ENCODE results near the gene RNASEH2A. TPM values are rescaled to one million over a fixed set of nuclear protein-coding genes. Genes with fewer than 3 reads are reported as not detected.

The RNASEH2A gene
- total and polyA plus RNA-seq, 2 of the 13 experiments (the other 11 are each of a cell fraction or from before 2014, with no cell fraction given) = 25.1 to 35.8 TPM

- TF ChIP-seq ZNF646 (CRISPR knock-in tag; IDR thresholded peaks at IDR 0.05) (no peak), ZNF281 (CRISPR knock-in tag; IDR thresholded peaks at IDR 0.05; ENCODE audit: borderline replicate concordance) (no peak), ZNF343 (CRISPR knock-in tag; IDR thresholded peaks at IDR 0.05) (no peak), MTF2 (CRISPR knock-in tag; IDR thresholded peaks at IDR 0.05; ENCODE audit: borderline replicate concordance) (no peak), SMARCC2 (IDR thresholded peaks at IDR 0.05) (no peak), ZNF687 (CRISPR knock-in tag; IDR thresholded peaks at IDR 0.05) (peak; percentile 82), AGO1 (IDR thresholded peaks at IDR 0.05; ENCODE audit: low read depth, low read length, poor library complexity, severe bottlenecking) (no peak), NFIC (IDR thresholded peaks at IDR 0.05; ENCODE audit: low read length) (no peak), ASH2L (IDR thresholded peaks at IDR 0.05; ENCODE audit: insufficient read length, low read depth, low read length) (no peak), SMC3 (IDR thresholded peaks at IDR 0.05; ENCODE audit: low read length) (no peak; the same call in 1 of the 2 replicates), ZGPAT (CRISPR knock-in tag; IDR thresholded peaks at IDR 0.05) (peak; percentile 79), KLF16 (CRISPR knock-in tag; IDR thresholded peaks at IDR 0.05) (no peak), MYC (CRISPR knock-in tag; IDR thresholded peaks at IDR 0.05; ENCODE audit: borderline replicate concordance) (peak; percentile 68; the same call in 1 of the 2 replicates)
Measured at GRCh38 chr19:12757544-12758274, 48.7 kb upstream of the RNASEH2A start (continued).
